PFSK-1 (cell line): ENCODE measurements around the gene ABHD16B.
A peak's percentile ranks its signal among the peaks of the same experiment; 100 is the strongest.

Experiments
- POLR2AphosphoS5 ChIP-seq: IDR thresholded peaks from 2 replicates; pipeline ENCODE4 v1.6.1; 2012; ENCODE audit warnings: low read depth, mild to moderate bottlenecking, control low read depth, low read length, moderate library complexity
- TAF1 ChIP-seq: IDR thresholded peaks from 2 replicates; pipeline ENCODE4 v1.6.1; 2012; ENCODE audit warnings: low read length, control low read depth, borderline replicate concordance; ENCODE audit not compliant: insufficient read depth

DNA sequence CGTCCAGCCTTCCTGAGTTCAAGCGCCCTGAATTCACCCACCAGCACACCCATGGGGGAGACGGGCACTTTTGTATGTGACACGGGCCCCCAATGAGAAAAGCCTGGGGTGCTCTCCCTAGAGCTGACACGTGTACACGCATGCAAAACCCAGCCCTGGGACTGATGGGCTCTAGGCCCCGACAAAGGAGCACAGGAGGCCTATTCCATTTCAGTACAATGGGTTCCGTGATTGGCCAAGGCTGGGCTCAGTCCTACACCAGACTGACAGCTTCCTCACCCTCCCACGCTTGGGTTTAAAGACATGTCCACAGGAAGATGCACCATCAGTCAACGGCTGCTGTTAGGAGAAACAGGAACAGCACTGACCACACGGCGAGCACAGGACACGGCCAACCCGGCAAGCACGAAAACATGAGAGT, 39.0 kb upstream of the ABHD16B start:
- peak; percentile 79 for TF ChIP-seq POLR2AphosphoS5
- peak; percentile 93 for TF ChIP-seq TAF1
